Esophagus (tissue), 2 donors: ENCODE results near the gene GP1BB. TPM values are rescaled to one million over a fixed set of nuclear protein-coding genes. Genes with fewer than 3 reads are reported as not detected.
A peak's percentile ranks its signal among the peaks of the same experiment; 100 is the strongest.
"Not testable (repeated sequence)": the region's sequence is repeated elsewhere in the genome, so short reads cannot be mapped to it uniquely, and the experiment has no call there.

Experiments used
- H3K27ac ChIP-seq, 2 donors: one replicate each; pipeline ENCODE4 v1.5.1; 2013; ENCODE audit warnings: low read depth in 2 of 2, mild to moderate bottlenecking in 2 of 2, inconsistent platforms in 1 of 2, low read length in 1 of 2, moderate library complexity in 1 of 2
- H3K27me3 ChIP-seq, 2 donors: one replicate each; pipeline ENCODE4 v1.6.1; 2013; ENCODE audit warnings: low read length in 2 of 2, control low read depth in 1 of 2, mild to moderate bottlenecking in 1 of 2; ENCODE audit not compliant: insufficient read depth in 2 of 2, control insufficient read depth in 1 of 2
- H3K36me3 ChIP-seq, 2 donors: one replicate each; pipeline ENCODE4 v1.6.1; 2013; ENCODE audit warnings: low read length in 1 of 2; ENCODE audit not compliant: control insufficient read depth in 2 of 2, insufficient read depth in 2 of 2
- H3K4me1 ChIP-seq, 2 donors: one replicate each; pipeline ENCODE4 v1.6.1; 2013; ENCODE audit warnings: low read length in 1 of 2; ENCODE audit not compliant: control insufficient read depth in 2 of 2, insufficient read depth in 2 of 2
- H3K4me3 ChIP-seq, 2 donors: one replicate each; pipeline ENCODE4 v1.5.1; 2013; ENCODE audit warnings: low read length in 2 of 2, mild to moderate bottlenecking in 2 of 2, low read depth in 1 of 2, moderate library complexity in 1 of 2
- H3K9me3 ChIP-seq, 2 donors: one replicate each; pipeline ENCODE4 v1.6.1; 2013; ENCODE audit warnings: mild to moderate bottlenecking in 2 of 2, low read depth in 1 of 2, low read length in 1 of 2, moderate library complexity in 1 of 2; ENCODE audit not compliant: control insufficient read depth in 2 of 2, insufficient read depth in 1 of 2
- WGBS, 2 donors: extraction: QIAGEN DNeasy Blood & Tissue Kit; methylation state at CpG; one replicate each; pipeline ENCODE4 v1.1.7; 2013; 5-methylcytosine and 5-hydroxymethylcytosine counted together
- polyA plus RNA-seq, 2 donors: library from polyadenylated mRNA; stranded (reverse); fragments of 200-250 nt; gene quantifications; one replicate each; pipeline ENCODE4 v1.2.3, GENCODE V29; 2013
- donor health status: healthy with polysubstance abuse.
- donor health status: Bipolar disorder and iron deficiency.

The GP1BB gene
- polyA plus RNA-seq, 2 donors: 7.6 to 9.0 TPM

DNA sequence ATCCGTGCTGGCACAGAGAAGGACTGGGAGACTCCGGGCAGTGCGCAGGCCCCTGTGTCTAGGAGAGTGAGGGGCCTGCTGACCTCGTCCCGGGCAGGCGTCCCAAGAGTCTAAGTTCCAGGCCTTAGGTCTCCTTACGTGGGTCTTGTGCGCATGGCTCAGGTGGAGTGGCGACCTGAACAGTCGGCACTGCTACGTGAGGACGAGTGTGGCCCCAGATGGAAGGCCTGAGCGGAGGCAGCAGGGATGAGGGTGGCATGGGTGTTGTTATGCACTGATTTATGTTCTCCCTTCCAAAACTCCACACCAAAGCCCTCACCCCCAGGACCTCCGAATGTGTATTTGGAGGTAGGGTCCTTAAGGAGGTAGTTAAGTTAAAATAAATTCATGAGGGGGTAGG, 29.8 kb upstream of the GP1BB start:
- WGBS, 2 donors: 91 to 95% methylated on average over 14 of the region's 14 CpGs
- Histone ChIP-seq H3K9me3 (no peaks in the 10 kb centered on the region), H3K27me3 (no peaks in the 10 kb centered on the region), H3K36me3 (no peaks in the 10 kb centered on the region), H3K4me1 (peaks cover 0 to 13% of the 10 kb centered on the region in 2 donors), H3K27ac (peak overlapping the region in 1 of 2 donors; percentile 29), H3K4me3 (no peak overlapping the region)

DNA sequence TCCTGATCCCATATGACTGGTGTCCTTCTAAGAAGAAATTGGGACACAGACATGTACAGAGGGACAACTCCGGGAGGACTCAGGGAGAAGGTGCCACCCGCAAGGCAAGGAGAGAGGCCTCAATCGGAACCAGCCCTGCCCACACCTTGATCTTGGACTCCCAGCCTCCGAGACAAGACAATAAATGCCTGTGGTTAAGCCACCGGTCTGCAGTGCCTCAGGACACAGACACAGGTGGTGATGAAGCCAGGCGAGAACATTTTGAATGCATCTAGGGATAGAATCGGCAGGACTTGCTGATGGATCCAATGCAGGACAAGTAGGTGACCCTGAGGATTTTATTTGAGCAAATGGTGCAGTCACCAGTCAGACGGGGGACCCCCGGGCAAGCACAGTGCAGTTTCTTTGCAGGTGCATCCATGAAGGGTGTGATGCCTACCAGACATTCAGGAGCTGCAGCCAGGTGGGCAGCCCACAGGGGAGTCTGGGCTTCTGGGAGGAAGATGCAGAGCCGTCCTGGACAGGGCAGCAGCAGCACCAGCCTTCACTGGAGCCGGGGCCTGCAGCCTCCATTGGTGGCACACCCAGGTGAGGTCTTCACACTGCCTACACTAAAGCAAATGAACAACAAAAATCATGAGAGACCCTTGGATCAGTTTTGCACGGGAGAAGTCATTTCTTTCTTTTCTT, 29.2 kb upstream of the GP1BB start:
- H3K36me3 ChIP-seq: no peaks in the 10 kb centered on the region
- H3K27me3 ChIP-seq: no peaks in the 10 kb centered on the region
- H3K4me1 ChIP-seq: peaks cover 0 to 10% of the 10 kb centered on the region in 2 donors
- H3K9me3 ChIP-seq: no peaks in the 10 kb centered on the region
- WGBS, 2 donors: 87% methylated on average over 12 of the region's 12 CpGs
- H3K27ac ChIP-seq: no peak overlapping the region
- H3K4me3 ChIP-seq: no peak overlapping the region

DNA sequence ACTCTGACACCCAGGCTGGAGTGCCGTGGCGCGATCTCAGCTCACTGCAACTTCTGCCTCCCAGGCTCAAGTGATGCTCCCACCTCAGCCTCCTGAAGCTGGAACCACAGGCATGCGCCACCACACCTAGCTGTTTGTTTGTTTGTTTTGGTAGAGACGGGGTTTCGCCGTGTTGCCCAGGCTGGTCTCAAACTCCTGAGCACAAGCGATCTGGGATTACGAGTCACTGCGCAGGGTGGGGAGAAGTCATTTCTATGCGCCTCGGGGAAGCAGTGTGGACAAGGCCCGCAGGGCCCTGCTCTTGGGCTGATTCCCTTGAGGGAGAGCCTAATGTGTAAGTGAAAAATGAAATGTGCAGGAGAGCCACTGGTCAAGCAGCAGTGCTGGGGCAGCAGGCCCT, 28.6 kb upstream of the GP1BB start:
- Histone ChIP-seq H3K27ac (no peak overlapping the region), H3K36me3 (no peaks in the 10 kb centered on the region), H3K9me3 (no peaks in the 10 kb centered on the region), H3K4me1 (peaks cover 0 to 6% of the 10 kb centered on the region in 2 donors), H3K4me3 (no peak overlapping the region), H3K27me3 (no peaks in the 10 kb centered on the region)
- 89 to 90% methylated on average over 13 of the region's 13 CpGs for WGBS, 2 donors

DNA sequence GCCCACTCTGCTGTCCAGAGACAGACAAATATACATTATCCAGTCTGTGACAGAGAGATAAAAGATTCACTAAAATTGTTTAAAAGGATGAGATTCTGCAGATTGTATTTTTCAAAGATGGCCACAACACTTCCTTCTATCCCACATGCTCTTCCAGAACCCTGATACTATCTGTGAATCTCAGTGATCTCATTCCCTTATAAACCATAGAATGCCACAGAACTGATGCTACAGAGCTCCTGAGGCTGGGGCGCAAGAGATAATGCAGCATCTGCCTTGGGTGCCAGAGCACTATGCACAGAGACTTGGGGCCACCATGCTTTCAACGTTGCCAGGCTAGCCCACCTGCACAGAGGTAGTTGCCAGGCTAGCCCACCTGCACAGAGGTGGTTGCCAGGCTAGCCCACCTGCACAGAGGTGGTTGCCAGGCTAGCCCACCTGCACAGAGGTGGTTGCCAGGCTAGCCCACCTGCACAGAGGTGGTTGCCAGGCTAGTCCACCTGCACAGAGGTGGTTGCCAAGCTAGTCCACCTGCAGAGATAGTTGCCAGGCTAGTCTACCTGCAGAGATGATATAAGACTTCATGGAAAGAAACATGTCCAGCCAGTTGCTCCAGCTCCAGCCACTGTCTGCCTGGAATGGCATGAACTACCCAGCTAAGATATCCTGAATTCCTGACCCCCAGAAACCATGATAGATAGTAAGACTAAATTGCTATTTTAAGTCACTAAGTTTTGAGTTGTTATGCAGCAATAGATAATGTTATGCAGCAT, 26.6 kb upstream of the GP1BB start:
- peaks cover 0 to 4% of the 10 kb centered on the region in 2 donors for H3K4me1 ChIP-seq
- no peaks in the 10 kb centered on the region for H3K9me3 ChIP-seq
- H3K4me3 ChIP-seq: no peak overlapping the region
- WGBS, 2 donors: 85 to 86% methylated on average over 2 of the region's 2 CpGs
- no peaks in the 10 kb centered on the region for H3K27me3 ChIP-seq
- no peak overlapping the region for H3K27ac ChIP-seq
- no peaks in the 10 kb centered on the region for H3K36me3 ChIP-seq

DNA sequence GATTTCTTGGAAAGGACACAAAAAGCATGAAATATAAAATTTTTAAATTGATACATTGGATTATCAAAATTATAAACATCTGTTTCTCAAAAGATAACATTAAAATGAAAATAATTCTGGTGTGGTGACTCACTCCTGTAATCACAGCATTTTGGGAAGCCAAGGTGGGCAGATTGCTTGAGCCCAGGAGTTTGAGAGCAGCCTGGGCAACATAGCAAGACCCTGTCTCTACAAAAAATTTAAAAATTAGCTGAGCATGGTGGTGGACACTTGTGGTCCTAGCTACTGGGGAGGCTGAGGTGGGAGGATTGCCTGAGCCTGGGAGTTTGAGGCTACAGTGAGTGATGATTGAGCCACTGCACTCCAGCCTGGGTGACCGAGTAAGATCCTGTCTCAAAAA, 25.5 kb upstream of the GP1BB start:
- 73 to 79% methylated on average over 1 of the region's 1 CpG for WGBS, 2 donors
- not testable (repeated sequence) for H3K27ac ChIP-seq, H3K4me3 ChIP-seq, H3K36me3 ChIP-seq, H3K4me1 ChIP-seq, H3K9me3 ChIP-seq, H3K27me3 ChIP-seq

DNA sequence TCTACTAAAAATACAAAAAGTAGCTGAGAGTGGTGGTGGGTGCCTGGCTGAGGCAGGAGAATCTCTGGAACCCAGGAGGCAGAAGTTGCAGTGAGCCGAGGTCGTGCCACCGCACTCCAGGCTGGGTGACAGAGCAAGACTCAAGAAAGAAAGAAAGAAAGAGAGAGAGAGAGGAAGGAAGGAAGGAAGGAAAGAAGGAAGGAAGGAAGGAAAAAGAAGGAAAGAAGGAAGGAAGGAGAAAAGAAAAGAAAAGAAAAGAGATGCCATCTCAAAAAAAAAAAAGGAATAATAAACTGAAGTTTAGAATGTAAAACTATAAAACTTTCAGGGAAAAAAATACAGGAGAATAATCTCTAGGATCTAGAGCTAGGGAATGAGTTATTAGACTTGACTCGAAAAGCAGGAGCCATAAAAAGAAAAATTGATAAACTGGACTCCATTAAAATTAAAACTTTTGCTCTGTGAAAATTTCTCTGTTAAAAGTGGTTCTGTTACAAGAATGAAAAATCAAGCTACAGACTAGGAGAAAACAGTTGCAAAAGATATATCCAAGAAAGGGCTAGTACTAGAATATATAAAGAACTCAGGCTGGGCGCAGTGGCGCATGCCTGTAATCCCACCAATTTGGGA, 22.4 kb upstream of the GP1BB start:
- Histone ChIP-seq H3K27me3 (no peaks in the 10 kb centered on the region), H3K36me3 (no peaks in the 10 kb centered on the region), H3K4me3 (no peak overlapping the region), H3K27ac (no peak overlapping the region), H3K9me3 (no peaks in the 10 kb centered on the region), H3K4me1 (peaks cover 0 to 2% of the 10 kb centered on the region in 2 donors)
- 95 to 96% methylated on average over 6 of the region's 6 CpGs for WGBS, 2 donors

DNA sequence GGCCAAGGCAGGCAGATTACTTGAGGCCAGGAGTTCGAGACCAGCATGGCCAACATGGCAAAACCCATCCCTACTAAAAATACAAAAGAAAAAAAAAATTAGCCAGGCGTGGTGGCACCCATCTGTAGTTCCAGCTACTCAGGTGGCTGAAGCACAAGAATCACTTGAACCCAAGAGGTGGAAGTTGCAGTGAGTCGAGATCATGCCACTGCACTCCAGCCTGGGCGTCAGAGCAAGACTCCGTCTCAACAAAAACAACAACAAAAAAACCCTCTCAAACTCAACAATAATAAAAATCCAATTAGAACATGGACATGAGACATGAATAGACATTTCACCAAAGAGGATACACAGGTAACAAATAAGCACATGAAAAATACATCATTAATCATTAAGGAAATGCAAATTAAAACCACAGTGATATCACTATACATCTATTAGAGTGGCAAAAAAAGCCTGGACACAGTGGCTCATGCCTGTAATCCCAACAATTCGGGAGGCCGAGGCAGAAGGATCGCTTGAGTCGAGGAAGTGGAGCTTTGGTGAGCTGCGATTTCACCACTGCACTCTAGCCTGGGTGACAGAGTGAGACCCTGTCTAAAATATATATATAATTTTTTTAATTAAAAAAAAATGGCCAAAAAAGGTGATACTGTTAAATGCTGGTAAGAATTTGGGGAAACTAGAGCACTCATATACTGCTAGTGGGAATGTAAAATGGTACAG, 21.8 kb upstream of the GP1BB start:
- no peaks in the 10 kb centered on the region for H3K27me3 ChIP-seq
- H3K9me3 ChIP-seq: no peaks in the 10 kb centered on the region
- no peaks in the 10 kb centered on the region for H3K4me1 ChIP-seq
- no peaks in the 10 kb centered on the region for H3K36me3 ChIP-seq
- no peak overlapping the region for H3K4me3 ChIP-seq
- no peak overlapping the region for H3K27ac ChIP-seq
- WGBS, 2 donors: 79 to 88% methylated on average over 10 of the region's 10 CpGs

DNA sequence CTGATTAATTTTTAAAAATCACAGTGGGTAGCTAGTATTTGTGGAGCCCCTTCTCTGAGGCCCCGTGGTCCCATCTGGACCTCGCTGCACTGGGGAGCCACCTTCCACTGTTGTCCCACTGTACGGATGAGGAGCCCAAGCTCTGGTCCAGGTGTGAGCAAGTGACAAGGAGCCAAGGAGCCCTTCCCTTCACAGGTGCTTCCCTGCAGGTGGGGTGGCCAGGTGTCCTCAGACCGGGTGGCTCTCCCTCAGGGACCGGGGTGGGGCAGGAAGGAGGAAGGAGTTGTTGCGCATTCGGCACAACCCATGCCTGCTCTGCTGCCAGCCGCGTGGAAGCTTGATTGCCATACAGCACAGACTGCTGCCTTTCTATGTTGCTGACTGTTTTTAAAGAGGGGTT, 19.5 kb upstream of the GP1BB start:
- Histone ChIP-seq H3K36me3 (no peaks in the 10 kb centered on the region), H3K27ac (no peak overlapping the region), H3K4me1 (no peaks in the 10 kb centered on the region), H3K27me3 (no peaks in the 10 kb centered on the region), H3K4me3 (no peak overlapping the region), H3K9me3 (no peaks in the 10 kb centered on the region)
- WGBS, 2 donors: 70% methylated on average over 9 of the region's 9 CpGs

DNA sequence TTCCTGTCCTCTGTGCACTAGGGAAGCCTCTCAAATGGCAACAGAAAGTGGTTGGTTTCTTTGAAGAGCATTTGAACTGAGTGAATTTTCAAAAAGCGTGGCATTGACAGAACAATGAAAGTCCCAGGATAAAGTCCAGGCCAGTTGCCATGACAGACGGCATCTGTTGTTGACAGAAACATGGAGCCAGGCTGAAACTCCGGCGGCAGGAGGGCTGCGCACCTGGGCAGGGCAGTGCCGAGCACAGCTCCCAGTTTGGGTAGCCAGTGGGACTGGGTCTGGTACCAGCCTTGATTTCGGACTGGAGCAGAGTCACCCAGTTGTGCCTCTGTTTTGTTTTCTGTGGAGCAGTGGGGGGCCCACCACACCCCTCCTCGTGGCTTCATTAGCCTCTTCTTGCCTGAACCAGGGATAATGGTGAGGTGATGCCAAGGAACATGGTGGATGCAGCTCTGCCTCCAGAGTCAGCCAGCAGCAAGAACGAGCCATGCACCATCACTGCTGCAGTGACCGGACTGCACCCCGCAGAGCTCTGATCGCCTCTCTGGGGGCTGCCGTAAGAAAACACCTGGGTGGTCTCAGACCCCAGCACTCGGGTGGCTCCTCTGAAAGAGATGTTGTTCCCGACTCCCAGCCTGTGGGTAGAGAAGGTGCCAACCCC, 18.9 kb upstream of the GP1BB start:
- 82 to 84% methylated on average over 15 of the region's 15 CpGs for WGBS, 2 donors
- Histone ChIP-seq H3K36me3 (no peaks in the 10 kb centered on the region), H3K27me3 (no peaks in the 10 kb centered on the region), H3K27ac (no peak overlapping the region), H3K9me3 (no peaks in the 10 kb centered on the region), H3K4me1 (peaks cover 0 to 2% of the 10 kb centered on the region in 2 donors), H3K4me3 (no peak overlapping the region)
